Fibroblast of pulmonary artery (primary cell): ENCODE measurements around the gene SPATA12.

Experiments
- DNase-seq: peaks from one replicate; pipeline ENCODE4 v3.0.0-alpha.2; 2010; ENCODE audit warnings: low read depth
- H3K4me3 ChIP-seq: replicated peaks from 2 replicates; pipeline ENCODE4 v1.5.1; 2011; ENCODE audit warnings: low read depth, mild to moderate bottlenecking, control low read depth, low read length, moderate library complexity
- TF ChIP-seq, protein P1 (sequence below): IDR thresholded peaks from 2 replicates; pipeline ENCODE4 v1.5.1; 2011; ENCODE audit warnings: mild to moderate bottlenecking, control low read depth, low read length, inconsistent platforms; ENCODE audit errors: missing control alignments

The SPATA12 gene

DNA sequence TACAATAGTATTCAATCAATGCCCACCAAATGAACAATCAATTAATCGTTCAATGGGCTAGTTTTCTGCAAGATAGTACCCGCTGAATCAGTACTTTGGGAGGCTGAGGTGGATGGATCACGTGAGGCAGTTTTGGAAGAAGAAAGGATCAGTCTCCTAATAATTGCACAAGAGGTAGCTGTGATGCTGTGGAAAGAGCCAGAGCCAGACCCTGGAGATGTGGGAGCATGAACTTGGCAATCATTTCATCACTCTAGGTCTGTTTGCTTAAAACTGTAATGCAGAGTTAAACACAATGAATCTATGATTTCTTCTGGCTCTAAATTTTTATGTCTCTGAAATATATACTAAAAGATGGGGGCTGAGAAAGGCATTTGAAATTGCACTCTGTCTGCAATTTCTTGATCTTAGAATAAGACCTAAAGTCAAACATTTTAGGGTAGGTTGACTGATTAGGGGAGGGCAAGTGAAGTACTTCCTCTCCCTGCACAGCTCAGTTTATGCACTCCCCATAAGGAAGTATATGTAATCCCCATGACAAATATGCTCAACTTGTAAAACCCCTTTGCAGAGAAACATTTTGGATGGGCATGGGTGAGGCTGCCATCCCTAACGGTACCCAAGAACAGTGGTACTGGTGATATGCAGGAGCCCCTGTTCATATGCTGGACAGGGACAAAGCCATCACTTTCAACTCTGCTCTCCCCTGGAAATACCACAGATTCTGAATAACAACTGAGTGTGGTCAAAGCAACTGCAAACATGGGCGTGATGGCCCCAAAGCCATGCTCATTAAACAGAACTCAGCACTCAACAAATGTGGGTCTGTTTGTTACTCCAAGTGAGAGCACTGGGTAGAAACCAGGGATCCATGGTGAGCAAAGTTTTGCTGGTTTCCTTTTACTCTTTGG, 28.6 kb upstream of the SPATA12 start:
- H3K4me3 ChIP-seq, result no peak overlapping the region
- TF ChIP-seq, protein P1, sequence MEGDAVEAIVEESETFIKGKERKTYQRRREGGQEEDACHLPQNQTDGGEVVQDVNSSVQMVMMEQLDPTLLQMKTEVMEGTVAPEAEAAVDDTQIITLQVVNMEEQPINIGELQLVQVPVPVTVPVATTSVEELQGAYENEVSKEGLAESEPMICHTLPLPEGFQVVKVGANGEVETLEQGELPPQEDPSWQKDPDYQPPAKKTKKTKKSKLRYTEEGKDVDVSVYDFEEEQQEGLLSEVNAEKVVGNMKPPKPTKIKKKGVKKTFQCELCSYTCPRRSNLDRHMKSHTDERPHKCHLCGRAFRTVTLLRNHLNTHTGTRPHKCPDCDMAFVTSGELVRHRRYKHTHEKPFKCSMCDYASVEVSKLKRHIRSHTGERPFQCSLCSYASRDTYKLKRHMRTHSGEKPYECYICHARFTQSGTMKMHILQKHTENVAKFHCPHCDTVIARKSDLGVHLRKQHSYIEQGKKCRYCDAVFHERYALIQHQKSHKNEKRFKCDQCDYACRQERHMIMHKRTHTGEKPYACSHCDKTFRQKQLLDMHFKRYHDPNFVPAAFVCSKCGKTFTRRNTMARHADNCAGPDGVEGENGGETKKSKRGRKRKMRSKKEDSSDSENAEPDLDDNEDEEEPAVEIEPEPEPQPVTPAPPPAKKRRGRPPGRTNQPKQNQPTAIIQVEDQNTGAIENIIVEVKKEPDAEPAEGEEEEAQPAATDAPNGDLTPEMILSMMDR, result no peak
- no peak for DNase-seq

DNA sequence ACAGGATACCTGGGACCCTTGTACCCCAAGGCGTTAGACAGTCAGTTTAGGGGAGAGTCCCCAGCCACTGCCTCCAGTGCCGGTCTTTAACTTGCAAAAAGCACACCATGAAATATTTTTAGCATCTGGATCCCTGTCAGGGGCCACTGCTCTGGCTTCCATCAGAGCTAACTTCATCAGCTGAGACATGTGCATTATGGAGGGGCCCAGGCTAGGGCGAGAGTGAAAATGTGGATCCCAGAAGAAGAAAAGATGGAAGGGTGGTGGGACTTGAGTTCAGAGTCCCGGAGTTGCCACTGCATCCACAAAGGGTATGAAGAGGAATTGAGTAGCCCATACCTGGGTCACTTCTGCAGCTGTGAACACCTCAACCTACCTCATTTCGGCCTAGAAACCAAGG, 23.5 kb upstream of the SPATA12 start:
- H3K4me3 ChIP-seq, result no peak overlapping the region
- no peak for DNase-seq

DNA sequence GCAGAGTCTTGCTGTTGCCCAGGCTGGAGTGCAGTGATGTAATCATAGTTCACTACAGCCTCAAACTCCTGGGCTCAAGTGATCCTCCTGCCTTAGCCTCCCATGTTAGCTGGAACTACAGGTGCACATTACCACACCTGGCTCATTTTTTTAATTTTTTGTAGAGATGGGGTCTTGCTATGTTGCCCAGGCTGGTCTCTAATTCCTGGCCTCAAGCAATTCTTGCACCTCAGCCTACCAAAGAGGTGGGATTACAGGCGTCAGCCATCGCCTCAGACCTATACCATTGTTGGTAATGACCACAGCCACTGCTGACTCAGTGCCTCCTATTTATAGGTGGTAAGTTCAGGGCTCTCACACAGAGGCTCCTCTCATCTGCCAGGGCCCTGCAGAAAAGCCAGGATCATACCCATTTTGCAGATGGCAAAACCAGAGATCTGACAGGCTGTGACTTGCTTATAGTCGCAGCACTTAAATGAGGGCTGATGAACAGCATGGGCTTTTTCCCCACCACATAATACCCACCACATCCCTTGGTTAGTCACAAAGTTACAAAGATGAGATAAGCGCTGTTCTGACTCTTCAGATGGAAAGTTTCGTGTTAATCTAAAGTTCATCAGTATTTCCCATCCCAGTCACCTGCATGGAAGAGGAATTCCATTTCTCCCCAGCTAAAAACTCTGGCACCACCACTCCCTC, 21.8 kb upstream of the SPATA12 start:
- H3K4me3 ChIP-seq, result no peak overlapping the region
- DNase-seq, result no peak
- TF ChIP-seq, protein P1, result no peak

More for the DNA sequence above, 23.5 kb upstream of the SPATA12 start:
- TF ChIP-seq, protein P1, result no peak

DNA sequence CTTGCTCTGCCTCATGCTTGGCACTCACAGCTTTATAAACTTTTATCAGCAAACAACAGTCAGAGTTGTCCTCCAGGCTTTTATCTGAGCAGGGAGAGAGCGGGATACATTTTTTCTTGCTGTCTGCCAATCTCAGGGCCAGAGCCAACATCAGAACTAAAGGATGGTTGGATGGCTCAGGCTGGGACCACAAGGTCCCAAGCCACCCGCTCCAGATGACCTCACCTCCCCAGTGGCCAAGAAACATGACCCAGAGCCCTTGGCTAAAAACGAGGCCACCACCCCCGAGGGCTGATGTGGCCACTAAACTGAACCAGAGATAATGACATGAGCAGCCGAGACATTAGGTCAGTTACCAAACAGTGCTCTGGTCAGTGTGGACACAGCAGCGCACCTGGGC, 18.8 kb upstream of the SPATA12 start:
- H3K4me3 ChIP-seq, result no peak overlapping the region
- no peak for DNase-seq
- TF ChIP-seq, protein P1, result no peak

DNA sequence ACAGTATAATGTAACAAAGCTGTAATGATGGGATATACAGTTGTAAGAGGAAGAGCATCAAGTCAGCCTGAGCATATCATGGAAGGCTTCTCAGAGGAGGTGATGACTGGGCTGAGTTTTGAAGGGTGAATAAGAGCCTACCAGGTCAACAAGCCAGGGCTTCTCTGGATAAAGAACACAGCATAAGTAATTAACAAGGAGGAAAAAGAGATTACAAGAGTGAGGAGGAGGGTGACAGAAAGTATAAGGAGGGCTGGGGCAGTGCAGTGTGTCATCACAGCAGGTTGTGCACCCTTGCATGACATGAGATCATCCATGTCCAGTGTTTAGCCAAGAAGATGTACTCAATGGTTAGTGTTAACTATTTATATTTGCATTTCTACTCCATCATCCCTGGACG, 16.9 kb upstream of the SPATA12 start:
- TF ChIP-seq, protein P1, result no peak
- no peak for DNase-seq
- H3K4me3 ChIP-seq, result no peak overlapping the region

DNA sequence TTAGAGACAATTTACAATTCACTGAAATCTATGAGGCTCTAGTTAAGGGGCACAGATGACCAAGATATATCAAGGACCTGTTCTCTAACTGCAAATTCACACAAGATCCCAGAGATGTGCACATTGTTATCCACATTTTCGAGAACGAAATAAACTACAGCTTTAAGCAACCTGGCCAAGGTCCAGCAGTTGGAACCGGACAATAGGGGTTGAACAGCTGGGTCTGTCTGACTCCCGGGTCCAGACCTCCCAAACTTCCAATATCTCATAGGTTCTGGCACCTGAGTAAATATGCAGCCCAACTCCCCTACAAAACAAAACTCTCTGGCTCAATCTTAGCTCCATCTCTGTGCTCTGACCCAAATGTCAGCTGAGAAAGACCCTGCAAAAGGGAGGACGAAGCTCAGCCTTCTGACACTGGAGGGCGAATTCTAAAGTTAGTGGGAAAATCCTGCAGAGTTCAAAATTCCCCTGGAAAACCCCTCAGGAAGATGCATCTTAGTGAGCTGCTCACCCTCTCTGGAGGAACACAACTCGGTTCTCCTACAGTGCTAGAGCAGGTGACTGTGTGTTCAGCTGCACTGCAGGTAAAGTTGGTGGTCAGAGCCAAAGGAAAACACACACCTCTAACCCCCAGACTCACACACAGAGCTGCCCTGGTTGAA, 14.2 kb upstream of the SPATA12 start:
- TF ChIP-seq, protein P1, result no peak
- no peak for DNase-seq
- H3K4me3 ChIP-seq, result no peak overlapping the region
